Inflammatory macrophage (primary cell): ENCODE data around the gene ZC3H8.
"Not testable (repeated sequence)": the region's sequence is repeated elsewhere in the genome, so short reads cannot be mapped to it uniquely, and the experiment has no call there.

Experiments
- DNase-seq, 2 donors: peaks; one replicate each; pipeline ENCODE4 v3.0.0-alpha.2; 2020 to 2022

The ZC3H8 gene

DNA sequence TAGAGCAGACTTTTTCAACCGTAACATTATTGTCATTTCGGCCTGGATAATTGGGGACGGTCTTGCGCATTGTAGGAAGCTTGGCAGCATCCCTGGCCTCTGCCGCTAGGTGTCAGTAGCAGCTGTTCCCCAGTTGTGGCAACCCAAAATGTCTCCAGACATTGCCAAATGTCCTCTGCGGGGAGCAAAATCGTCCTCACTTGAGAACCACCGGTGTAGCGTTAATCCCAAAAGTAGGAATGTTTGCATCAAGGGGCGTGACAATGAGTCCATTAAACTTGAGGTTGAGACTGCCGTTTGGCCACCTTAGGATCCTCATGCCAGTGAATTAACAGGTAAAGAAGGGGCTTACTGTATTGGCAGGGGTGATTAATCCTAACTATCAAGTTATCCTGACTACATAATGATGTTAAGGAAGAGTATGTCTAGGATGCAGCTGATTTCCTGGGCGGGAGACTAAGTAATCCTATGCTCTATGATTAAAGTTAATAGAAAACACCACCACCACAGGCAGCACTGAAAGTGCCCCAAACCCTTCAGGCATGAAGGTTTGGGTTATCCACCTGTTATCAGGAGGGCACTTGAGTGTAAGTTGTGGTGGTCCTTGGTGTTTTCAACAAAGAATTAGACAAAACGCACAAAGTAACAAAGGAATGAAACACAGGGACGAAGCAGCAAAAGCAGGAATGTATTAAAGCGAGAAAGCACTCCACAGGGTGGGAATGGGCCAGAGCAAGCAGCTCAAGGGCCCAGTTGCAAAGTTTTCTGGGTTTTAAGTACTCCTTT lies 4.9 kb upstream of the ZC3H8 start:
- DNase-seq: peak; percentile 89 to 91

DNA sequence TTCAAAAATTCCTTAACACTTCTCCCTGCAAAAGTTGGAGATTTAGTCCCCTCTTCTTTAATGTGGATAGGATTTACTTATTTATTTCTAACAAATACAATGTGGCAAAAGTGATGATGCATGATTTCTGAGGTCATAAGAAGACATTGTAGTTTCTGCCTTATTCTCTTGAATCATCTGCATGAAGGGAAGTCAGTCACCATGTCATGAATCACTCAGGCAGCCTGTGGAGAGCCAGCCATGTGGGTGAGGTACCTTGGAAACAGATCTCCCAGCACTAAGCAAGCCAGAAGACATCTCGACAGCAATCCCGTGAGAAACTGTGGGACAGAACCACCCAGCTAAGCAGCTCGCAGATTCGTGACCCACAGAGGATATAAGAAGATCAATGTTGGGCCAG lies 2.7 kb upstream of the ZC3H8 start:
- peak; percentile 84 to 95 for DNase-seq

DNA sequence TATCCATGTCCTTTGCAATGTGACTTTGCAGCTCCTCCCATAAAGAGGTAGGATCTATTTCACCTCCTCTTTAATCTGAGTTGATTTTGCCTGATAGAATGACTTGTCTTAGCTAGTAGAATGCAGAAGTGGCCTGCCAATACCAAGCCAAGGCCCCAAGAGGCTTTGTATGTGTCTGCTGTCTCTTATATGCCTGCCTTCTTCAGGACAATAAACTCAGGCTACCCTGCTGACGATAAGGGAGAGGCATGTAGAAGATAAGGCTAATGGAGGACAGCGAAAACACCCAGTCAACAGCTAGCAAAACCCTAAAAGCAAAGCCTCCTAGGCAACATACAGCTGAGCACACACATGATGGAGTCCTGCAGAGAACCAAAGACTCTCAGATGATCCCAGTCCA lies 1.8 kb upstream of the ZC3H8 start:
- DNase-seq: peak in 1 of 2 donors; percentile 18

DNA sequence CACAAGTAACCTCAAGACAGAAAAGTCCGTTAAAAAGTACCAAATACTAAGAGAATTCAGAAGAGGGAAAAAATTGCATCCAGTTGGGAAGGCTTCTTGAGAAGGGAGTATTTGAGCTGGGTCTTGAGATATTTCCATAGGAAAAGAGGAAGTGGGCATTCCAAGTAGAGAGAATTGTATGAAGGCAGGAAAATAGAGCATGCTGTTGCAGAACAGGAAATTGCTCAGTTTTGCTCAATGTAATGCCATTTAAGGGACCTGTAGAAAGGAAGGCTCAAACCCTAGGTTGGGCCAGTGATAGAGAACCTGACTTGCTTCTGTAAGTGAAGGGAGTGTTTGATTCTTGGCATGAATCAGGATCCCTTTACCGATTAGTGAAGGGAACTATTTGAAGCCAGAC lies 1.0 kb upstream of the ZC3H8 start:
- DNase-seq: peak; percentile 65 to 76

DNA sequence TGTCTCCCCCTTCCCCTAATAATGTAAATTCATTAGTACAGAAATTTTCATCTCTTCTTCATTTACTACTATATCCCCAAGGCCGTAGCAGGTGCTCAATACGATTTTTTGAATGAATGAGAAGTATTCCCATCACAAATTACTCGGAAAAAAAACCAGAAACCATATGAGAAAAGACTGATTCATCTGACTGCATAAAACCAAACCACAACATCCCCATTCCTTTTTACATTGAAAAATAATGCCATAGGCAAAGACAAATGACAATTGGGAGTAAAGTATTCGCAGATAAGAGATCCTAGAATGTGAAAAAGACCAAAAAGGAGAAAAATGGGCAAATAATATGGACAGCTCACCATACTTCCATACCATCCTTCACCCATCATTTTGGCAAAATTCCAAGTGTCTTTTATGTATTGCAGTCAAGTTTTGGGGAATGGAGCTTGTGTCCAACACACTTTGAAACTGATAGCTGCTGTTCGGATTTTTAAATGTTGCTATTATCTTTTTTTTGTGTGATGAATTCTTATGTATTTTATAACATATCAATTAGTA lies 1.5 kb downstream of the ZC3H8 start:
- peak; percentile 9 to 22 for DNase-seq

DNA sequence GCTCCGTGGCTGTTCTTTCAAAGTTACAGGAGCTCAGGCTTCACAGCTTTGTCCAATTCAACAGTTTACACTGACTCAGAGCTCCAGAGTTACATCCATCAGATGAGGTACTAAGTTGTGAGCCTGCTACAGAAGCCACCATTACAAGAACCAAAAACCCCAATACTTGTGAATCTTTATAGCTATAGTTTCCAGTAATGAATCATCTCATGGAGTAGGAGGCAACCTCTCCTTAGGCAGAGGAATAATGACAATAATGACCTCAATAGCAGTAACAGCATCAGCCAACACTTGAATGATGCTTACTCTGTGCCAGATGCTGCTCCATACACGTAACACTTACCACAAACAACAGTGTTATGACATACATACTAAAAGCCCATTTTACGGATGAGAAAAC lies 3.6 kb downstream of the ZC3H8 start:
- DNase-seq: no peak

DNA sequence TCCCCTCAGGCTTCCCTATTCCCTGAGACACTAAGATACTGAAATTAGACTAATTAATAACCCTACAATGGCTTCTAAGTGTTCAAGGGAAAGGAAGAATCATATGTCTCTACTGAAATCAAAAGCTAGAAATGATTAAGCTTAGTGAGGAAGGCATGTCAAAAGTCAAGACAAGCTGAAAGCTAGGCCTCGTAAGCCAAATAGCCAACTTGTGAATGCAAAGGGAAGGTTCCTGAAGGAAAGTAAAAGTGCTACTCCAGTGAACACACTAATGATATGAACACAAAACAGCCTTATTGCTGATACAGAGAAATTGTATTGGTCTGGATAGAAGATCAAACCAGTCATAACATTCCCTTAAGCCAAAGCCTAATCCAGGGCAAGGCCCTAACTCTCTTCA lies 10.0 kb downstream of the ZC3H8 start:
- no peak for DNase-seq

DNA sequence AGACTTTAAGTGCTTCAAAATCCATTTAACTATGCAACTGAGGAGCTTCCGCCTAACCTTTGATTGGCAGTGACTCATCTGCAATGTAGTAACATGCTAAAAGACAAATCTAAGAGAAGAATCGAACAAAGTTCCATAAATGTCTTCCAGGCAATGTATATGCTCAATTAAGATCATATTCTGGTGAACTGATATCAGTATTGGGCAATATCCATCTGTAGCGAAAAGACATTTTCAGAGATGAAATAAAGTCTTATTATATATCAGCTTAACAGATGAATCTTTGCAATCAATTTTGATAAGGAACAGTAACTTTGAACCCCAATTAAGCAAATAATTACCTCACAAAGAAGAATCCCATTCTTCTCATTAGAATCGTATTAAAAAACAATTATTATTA lies 11.6 kb downstream of the ZC3H8 start:
- no peak for DNase-seq

DNA sequence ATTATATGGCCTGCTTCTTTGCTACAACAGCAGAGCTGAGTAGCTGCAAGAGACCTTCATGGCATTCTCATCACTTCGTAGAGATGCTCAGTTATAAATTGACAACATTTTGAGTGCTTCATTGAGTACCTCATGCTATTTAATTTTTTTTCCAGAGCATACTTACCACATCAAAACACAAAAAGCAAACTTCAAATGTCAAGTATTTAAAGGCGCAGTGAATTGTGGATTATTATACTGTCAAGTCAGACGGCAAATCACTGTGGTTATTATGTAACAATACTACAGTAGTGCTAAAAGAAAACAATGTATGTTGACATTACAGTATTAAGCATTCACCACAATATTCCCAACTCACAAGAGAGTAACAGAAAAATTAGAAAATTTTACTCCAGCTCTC lies 12.5 kb downstream of the ZC3H8 start:
- no peak for DNase-seq

DNA sequence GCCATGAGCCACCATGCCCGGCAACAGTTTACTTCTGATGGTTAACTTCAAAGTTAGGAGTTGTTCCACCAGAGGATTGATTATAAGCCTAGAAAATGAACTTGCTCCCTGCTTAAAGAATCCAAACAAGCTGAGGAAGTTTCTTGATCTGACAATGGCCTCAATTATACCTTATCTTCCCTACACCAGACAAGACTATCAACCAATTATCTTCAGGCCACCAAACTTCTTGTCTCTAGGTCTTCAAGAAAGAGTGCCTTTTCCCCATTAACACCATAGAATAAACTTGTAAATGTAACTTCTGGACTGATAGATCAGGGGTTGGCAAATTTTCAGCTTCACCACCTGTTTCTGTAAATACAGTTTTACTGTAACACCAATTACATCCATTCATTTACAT lies 15.0 kb downstream of the ZC3H8 start:
- DNase-seq: no peak

DNA sequence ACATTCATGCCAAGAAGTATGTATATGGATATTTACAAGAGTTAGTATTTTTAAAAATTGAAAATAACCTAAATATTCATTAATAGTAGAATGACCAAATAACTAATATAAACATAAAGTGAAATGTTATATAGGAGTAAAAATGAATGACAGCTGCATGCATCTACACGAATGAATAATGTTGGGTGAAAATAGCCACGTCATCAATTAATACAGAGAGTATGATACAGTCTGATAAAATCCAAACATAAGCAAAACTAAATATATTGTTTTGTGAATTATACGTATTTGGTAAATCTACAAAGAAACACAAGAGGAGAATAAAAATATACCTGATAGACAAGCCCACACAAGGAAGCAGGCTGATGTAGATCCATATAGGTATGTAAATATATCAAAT lies 24.5 kb downstream of the ZC3H8 start:
- DNase-seq: no peak

DNA sequence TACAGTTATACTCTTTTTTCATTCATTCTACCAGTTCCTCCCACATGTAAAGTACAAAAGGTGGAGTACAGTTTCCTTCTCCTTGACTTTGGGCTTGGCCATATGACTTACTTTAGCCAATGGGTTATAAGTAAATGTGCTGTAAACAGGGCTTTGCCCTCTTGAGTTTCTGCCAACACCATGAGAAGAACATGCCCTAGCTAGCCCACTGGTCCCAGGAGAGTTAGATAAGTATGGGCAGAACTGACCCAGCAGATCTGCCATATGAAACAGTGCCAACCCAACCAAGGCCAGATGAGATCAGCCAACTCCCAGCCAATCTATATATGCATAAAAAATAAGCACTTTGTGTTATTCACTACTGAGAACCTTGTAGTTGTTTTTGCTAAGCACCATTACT lies 25.5 kb downstream of the ZC3H8 start:
- DNase-seq: no peak

DNA sequence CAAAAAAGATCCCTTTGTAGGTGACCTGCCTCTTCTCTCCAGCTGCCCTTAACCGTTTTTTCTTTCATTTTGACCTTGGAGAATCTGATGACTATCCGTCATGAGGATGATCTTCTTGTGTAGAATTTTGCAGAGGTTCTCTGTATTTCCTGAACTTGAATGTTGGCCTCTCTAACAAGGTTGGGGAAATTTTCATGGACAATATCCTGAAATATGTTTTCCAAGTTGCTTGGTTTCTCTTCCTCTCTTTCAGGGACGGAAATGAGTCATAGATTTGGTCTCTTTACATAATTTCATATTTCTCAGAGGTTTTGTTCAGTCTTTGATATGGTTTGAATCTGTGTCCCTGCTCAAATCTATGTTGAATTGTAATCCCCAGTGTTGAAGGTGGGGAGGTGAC lies 34.0 kb downstream of the ZC3H8 start:
- no peak for DNase-seq

DNA sequence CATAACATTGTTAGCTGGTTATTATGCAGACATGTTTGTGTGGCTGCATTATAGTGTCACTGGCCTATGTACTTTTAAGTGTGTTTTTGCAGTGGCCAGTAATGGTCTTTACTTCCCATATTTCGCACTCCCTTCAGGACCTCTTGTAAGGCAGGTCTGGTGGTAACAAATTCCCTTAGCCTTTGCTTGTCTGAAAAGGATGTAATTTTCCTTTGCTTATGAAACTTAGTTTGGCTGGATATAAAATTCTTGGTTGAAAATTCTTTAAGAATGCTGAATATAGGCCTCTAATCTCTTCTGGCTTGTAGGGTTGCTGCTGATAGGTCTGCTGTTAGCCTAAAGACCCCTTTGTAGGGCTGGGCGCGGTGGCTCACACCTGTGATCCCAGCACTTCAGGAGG lies 34.7 kb downstream of the ZC3H8 start:
- no peak for DNase-seq

DNA sequence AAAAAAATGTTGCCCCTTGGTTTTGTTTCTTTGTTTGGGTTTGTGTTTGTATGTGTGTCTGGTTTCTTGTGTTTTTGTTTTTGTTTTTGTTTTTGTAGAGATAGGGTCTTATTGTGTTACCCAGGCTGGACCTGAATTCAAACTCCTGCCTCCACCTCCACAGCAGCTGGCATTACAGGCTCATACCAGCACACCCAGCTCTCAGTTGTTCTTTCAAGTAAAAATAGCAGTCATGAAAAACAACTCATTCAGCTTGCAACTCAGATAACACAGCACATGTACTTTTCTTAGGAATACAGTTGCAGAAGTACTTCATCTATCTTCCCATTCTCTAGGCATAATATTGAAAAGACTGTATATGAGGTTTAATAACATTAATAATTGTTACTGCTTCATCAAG lies 37.0 kb downstream of the ZC3H8 start:
- no peak for DNase-seq

DNA sequence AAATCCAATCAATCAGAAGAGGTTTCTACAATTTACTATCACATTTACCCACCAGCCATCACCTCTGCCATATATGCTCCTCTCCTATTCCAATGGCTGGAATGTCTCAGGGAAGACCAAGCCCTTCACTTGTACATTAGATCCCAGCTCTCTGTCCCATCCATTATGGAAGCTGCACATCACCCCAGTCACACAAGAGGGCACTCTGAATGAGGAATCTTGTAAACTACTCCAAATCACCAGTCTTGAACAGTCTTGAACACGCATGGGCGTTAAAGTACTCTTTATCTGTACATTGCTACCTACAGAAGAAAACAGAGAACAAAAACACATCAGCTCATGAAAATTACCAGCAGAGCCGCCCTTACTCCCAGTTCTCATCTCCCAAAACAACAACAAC lies 38.7 kb downstream of the ZC3H8 start:
- no peak for DNase-seq

DNA sequence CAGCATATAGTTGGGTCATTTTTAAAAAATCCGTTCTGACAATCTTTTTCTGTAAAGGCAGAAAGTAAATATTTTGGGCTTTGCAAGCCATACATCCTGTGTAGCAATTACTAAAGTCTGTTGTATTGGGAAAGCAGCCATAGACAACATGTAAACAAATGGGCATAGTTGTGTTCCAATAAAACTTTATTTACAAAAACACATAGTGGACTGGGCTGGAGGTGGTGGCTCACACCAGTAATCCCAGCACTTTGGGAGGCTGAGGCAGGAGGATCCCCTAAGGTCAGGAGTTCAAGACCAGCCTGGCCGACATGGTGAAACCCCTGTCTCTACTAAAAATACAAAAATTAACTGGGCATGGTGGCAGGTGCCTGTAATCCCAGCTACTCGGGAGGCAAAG lies 46.9 kb downstream of the ZC3H8 start:
- DNase-seq: not testable (repeated sequence)

DNA sequence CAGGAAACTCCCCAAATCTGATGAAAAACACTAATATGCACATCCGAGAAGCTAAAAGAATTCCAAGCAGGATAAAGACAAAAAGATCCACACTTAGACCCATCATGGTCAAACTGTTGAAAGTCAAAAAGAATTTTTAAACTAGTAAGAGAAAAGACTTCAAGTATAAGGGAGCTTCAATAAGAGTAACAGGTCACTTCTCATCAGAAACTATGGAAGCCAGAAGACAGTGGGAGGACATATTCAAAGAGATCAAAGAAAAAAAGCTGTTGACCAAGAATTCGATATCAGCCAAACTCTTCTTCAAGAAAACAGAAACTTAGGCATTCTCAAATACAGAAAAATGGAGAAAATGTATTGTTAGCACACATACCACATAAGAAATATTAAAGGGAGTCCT lies 50.4 kb downstream of the ZC3H8 start:
- no peak for DNase-seq

DNA sequence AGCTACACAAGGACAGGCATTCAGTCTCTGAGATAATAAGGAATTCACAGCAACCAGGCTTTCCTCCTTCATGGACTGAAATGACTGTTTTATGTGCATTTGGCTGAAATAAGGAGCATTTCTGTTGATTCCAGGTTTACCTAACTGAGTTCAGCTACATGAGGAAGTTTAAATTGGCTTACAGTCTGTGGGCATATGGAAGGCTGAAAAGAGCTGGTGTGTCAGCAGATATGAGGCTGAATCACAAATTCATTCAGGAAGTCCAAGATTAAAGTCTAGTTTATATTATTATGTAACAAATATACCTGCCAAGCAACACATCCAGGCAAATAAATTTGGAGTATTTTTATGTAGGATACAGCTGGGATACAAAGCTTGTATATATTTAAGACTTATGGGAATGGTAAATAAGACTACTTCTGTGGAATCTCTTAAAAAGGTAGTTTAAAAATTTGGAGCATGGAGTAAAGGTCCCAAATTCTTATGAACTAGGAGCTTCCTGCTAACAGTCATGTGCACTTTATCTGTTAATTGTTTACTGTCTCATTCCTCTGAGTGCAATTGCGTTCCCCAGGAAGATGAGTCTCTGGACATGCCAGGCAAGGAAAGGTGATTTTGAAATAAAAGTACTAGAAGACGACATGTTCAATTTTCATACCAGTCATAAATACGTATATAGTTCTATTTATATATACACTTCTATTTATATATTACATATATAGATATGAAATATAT lies 53.0 kb downstream of the ZC3H8 start:
- DNase-seq: no peak

DNA sequence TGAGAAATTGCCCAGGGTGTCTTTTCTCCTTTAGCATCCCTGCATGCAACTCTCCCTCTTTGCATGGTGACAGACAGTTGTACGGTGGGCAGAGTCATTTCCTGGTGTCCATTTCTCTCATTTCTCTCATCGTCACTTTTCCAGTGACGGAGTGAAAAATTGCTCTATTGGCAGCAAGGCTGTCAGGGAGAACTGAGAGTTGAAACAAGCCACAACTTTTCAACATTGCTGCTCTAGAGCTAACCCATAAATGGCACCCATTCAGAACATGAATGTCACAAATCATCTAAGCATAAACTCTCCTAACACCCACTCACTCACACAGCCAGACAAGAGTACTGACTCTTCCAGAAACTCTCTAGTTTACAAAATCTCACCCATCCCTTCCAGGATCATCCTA lies 55.7 kb downstream of the ZC3H8 start:
- DNase-seq: no peak

DNA sequence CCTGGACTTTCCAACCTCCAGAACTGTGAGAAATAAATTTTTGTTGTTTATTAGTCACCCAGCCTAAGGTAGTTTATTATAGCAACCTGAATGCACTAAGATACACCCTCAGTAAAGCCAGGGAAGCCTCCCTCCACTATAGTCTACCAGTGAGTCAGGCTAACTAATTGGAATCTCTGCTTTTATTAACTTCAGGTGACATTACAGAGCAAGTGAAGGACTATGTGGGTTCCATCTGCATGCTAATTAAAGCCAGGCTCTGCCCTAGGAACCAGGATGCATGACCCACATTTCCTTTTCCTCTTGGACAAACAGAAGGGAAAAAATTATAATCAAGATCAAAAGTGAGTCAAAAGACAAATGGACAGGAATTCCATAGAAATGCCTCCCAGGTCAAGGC lies 56.1 kb downstream of the ZC3H8 start:
- no peak for DNase-seq

DNA sequence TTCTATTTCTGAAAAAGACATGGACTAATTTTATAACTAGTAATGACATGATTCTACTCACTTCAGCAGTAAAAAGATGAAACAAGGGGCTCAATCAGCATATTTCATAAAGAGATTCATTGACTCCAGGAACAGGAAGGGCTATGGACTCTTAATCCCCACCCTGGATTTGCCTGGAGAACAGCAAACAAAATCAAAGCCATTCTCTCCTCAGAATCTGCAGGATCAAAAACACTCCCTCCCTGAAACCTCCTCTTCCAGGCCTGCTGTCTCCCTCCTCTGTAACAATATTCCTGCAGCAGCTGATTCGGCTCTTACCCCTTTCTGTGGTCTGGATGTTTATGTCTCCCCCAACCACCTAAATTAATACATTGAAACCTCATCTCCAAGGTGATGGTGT lies 57.0 kb downstream of the ZC3H8 start:
- DNase-seq: no peak

DNA sequence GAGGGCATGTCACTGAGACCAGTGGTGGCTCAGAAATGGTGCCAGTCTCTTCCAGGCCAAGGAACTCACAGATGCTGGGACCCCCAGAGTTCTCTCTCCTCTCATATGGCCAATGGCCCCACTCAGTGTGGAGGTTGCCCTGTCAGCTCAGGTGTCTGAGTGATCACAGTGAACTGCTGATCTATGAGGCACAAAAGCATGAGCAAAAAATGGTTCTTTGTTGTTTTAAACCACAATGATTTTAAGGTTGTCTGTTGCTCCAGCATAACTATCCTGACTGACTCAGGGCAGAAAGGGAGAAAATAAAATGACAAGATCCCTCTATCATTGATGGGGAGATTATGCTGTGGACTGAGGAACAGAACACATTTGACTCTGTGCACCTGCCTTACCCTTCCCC lies 58.9 kb downstream of the ZC3H8 start:
- no peak for DNase-seq

DNA sequence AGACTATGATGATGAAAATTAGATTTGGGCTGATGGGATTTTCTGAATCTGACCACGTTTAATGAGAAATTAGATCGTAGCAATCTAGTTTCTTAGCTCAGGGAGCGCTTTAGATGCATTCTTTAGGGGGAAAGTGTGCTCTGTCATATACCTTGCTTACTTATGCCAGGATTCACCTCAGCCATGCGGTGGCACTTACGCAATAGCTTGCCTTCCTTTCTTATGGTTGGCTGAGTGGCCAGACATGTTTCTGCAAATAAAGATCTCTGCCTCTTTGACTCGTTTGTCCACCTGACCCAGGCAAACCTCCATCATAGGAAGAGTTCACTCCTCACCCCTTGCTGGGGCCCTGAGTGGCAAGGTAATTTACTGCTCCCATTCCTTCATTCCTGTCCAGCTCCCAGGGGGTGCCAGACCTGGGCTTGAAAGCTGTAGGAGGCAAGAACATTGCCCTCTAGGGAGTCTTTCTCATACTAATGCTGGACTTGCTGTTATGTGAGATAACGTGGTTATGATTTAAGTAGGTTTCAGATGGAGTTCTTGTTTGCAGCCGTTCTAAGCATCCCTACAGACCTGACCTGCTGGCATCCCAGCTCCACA lies 59.6 kb downstream of the ZC3H8 start:
- DNase-seq: no peak
